Activated CD4-positive, alpha-beta T cell treated with anti-CD3 and anti-CD28 coated beads, Interleukin-2, amount 50 U/mL, for 4 hours (primary cell): ENCODE results near the gene ITGB1BP1.
"Not testable (repeated sequence)": the region's sequence is repeated elsewhere in the genome, so short reads cannot be mapped to it uniquely, and the experiment has no call there.

Experiments
- DNase-seq, 2 experiments: peaks; one replicate each; pipeline ENCODE4 v3.0.0-alpha.2; 2020

Gene ITGB1BP1

GRCh38 chr2:9398881-9399780, 24.2 kb downstream of the ITGB1BP1 start:
- DNase-seq, result no peak

GRCh38 chr2:9398251-9398650, 25.1 kb downstream of the ITGB1BP1 start:
- not testable (repeated sequence) for DNase-seq

- DNase-seq, result no peak
Measured at GRCh38 chr2:9397201-9397600, 26.1 kb downstream of the ITGB1BP1 start.

GRCh38 chr2:9394816-9395215, 28.5 kb downstream of the ITGB1BP1 start:
- DNase-seq, result no peak

GRCh38 chr2:9392898-9393765, 30.2 kb downstream of the ITGB1BP1 start:
- no peak for DNase-seq

GRCh38 chr2:9391961-9392720, 31.2 kb downstream of the ITGB1BP1 start:
- DNase-seq, result no peak

GRCh38 chr2:9390991-9391390, 32.3 kb downstream of the ITGB1BP1 start:
- DNase-seq, result no peak

GRCh38 chr2:9390151-9390850, 33.0 kb downstream of the ITGB1BP1 start:
- no peak for DNase-seq

- DNase-seq, result no peak
Measured at GRCh38 chr2:9388950-9389911, 34.1 kb downstream of the ITGB1BP1 start.

GRCh38 chr2:9388199-9388681, 35.1 kb downstream of the ITGB1BP1 start:
- DNase-seq, result no peak

- DNase-seq, result no peak
Measured at GRCh38 chr2:9385841-9386240, 37.5 kb downstream of the ITGB1BP1 start.

- DNase-seq, result no peak
Measured at GRCh38 chr2:9384521-9384920, 38.8 kb downstream of the ITGB1BP1 start.

GRCh38 chr2:9382604-9383235, 40.6 kb downstream of the ITGB1BP1 start:
- no peak for DNase-seq

GRCh38 chr2:9380702-9381628, 42.4 kb downstream of the ITGB1BP1 start:
- DNase-seq, result no peak

GRCh38 chr2:9379391-9379755, 44.0 kb downstream of the ITGB1BP1 start:
- no peak for DNase-seq

- no peak for DNase-seq
Measured at GRCh38 chr2:9378433-9379390, 44.6 kb downstream of the ITGB1BP1 start.

GRCh38 chr2:9377461-9378097, 45.7 kb downstream of the ITGB1BP1 start:
- no peak for DNase-seq
